GM12875 (cell line): ENCODE measurements around the gene PRELID3B.

ENCODE experiments used
- H3K4me3 ChIP-seq: one replicate; pipeline ENCODE4 v1.5.1; 2011; ENCODE audit warnings: low read depth, low read length, control low read depth
- CTCF ChIP-seq: IDR thresholded peaks from 2 replicates; pipeline ENCODE4 v1.5.1; 2011; ENCODE audit warnings: low read depth, mild to moderate bottlenecking, control low read depth, inconsistent platforms, low read length, moderate library complexity, borderline replicate concordance; ENCODE audit not compliant: insufficient read depth

PRELID3B gene

GRCh38 chr20:58993332-58994248 is 49.0 kb downstream of the PRELID3B start:
- no peak overlapping the region for H3K4me3 ChIP-seq
- no peak for TF ChIP-seq CTCF

DNA sequence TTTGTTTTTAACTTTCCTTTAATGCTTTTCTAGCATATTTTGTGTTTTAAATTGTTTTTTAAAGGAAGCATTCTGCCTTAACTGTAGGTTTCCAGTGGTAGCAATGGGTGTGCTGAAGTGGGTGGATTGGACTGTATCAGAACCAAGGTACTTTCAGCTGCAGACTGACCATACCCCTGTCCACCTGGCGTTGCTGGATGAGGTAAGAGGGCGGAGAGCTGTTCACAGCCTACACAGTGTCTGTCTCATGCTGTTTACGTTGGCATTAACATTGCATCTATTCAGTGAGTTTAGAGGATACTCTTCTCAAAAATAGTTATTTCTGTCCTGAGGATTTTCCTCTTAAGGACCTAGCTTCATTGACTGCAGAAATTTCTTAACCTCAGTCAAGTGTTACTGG is 49.7 kb downstream of the PRELID3B start:
- H3K4me3 ChIP-seq = no peak overlapping the region
- no peak for TF ChIP-seq CTCF

DNA sequence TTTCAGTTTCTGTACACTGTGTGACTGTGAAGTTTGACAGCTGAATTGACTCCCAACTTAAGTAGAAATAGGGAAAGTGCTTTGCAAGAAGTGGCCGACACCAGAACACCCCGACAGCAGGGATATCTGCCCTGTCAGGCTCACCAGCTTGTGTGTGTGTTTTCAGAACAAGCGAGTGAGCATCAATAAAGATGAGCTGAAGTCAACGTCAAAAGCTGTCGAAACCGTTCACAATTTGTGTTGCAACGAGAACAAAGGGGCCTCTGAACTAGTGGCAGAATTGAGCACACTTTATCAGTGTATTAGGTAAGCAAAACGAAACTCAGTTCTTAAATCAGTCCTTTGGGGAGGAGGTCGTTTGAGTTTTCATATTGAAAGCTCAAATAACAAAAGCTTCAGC is 50.9 kb downstream of the PRELID3B start:
- no peak for TF ChIP-seq CTCF
- no peak overlapping the region for H3K4me3 ChIP-seq

GRCh38 chr20:58990651-58991445 is 51.7 kb downstream of the PRELID3B start:
- H3K4me3 ChIP-seq = no peak overlapping the region
- no peak for TF ChIP-seq CTCF

- H3K4me3 ChIP-seq = no peak overlapping the region
- no peak for TF ChIP-seq CTCF
Observed at GRCh38 chr20:58989196-58989595, 53.4 kb downstream of the PRELID3B start.

DNA sequence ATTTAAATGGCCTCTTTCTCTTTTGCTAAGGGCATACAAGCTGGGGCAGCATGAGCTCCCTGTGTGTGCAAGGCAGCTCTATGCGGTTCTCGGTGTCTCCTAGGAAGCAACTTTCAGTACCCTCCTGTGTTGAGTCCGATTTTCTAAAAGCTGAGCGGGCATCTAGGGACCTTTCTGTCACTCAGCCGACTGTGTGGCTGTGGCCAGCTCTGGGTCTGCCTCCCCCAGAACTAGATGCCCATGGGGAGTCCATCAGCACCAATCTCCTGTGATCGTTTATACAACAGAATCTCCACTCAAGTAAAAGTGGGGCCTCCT is 54.1 kb downstream of the PRELID3B start:
- H3K4me3 ChIP-seq = no peak overlapping the region
- TF ChIP-seq CTCF = no peak
